ENCODE results near the gene SPC24. TPM values are rescaled to one million over a fixed set of nuclear protein-coding genes. Genes with fewer than 3 reads are reported as not detected.
"Not testable (repeated sequence)": the region's sequence is repeated elsewhere in the genome, so short reads cannot be mapped to it uniquely, and the experiment has no call there.

Gene SPC24
- polyA plus RNA-seq, 3 donors from 2014 or later, result 0.08 to 0.96 TPM; not detected in 1

GRCh38 chr19:11141937-11142527 is 13.6 kb downstream of the SPC24 start:
- H3K27ac Mint-ChIP-seq, result no peak overlapping the region
- H3K9me3 Mint-ChIP-seq, result no peaks in the 10 kb centered on the region
- DNase-seq, result no peak
- H3K36me3 Mint-ChIP-seq, result peaks cover 0 to 3% (median 0%) of the 10 kb centered on the region in 3 donors
- H3K27me3 Mint-ChIP-seq (ENCODE audit: low read depth in 3 of 3), result peaks cover 0 to 3% (median 0%) of the 10 kb centered on the region in 3 donors
- no peak overlapping the region for H3K4me3 Mint-ChIP-seq
- H3K4me1 Mint-ChIP-seq, result peaks cover 7 to 8% of the 10 kb centered on the region in 2 donors

GRCh38 chr19:11140896-11141295 is 14.7 kb downstream of the SPC24 start:
- Mint-ChIP-seq H3K27me3 (ENCODE audit: low read depth in 3 of 3) (peaks cover 0 to 3% (median 0%) of the 10 kb centered on the region in 3 donors), H3K4me1 (peaks cover 7 to 13% of the 10 kb centered on the region in 2 donors), H3K36me3 (no peaks in the 10 kb centered on the region), H3K4me3 (no peak overlapping the region), H3K27ac (no peak overlapping the region), H3K9me3 (no peaks in the 10 kb centered on the region)
- no peak for DNase-seq

GRCh38 chr19:11140023-11140538 is 15.5 kb downstream of the SPC24 start:
- not testable (repeated sequence) for H3K36me3 Mint-ChIP-seq; H3K27me3 Mint-ChIP-seq (ENCODE audit: low read depth in 3 of 3); H3K27ac Mint-ChIP-seq; DNase-seq; H3K9me3 Mint-ChIP-seq; H3K4me3 Mint-ChIP-seq
- H3K4me1 Mint-ChIP-seq, result peaks cover 7 to 13% of the 10 kb centered on the region in 2 donors

- Mint-ChIP-seq H3K9me3 (no peaks in the 10 kb centered on the region), H3K27me3 (ENCODE audit: low read depth in 3 of 3) (peaks cover 0 to 3% (median 0%) of the 10 kb centered on the region in 3 donors)
Observed at GRCh38 chr19:11138601-11139300, 16.8 kb downstream of the SPC24 start.

GRCh38 chr19:11137542-11138384 is 17.8 kb downstream of the SPC24 start:
- Mint-ChIP-seq H3K36me3 (no peaks in the 10 kb centered on the region), H3K4me1 (peaks cover 7 to 13% of the 10 kb centered on the region in 2 donors), H3K27ac (peak overlapping the region in 4 of 6 donors; percentile 43 to 83 (median 68)), H3K9me3 (no peaks in the 10 kb centered on the region), H3K4me3 (peak overlapping the region; percentile 52 to 87 (median 86)), H3K27me3 (ENCODE audit: low read depth in 3 of 3) (peaks cover 0 to 3% (median 0%) of the 10 kb centered on the region in 3 donors)
- peak; percentile 20 to 50 (median 28) for DNase-seq

More at GRCh38 chr19:11138601-11139300, 16.8 kb downstream of the SPC24 start:
- peaks cover 7 to 13% of the 10 kb centered on the region in 2 donors for H3K4me1 Mint-ChIP-seq
- DNase-seq, result no peak
- no peaks in the 10 kb centered on the region for H3K36me3 Mint-ChIP-seq
- no peak overlapping the region for H3K27ac Mint-ChIP-seq
- H3K4me3 Mint-ChIP-seq, result no peak overlapping the region

GRCh38 chr19:11136400-11137101 is 19.0 kb downstream of the SPC24 start:
- H3K4me1 Mint-ChIP-seq, result peaks cover 8 to 14% of the 10 kb centered on the region in 2 donors
- H3K4me3 Mint-ChIP-seq, result peak overlapping the region in 3 of 5 donors; percentile 41 to 48 (median 42)
- peaks cover 0 to 6% (median under 1%) of the 10 kb centered on the region in 3 donors for H3K36me3 Mint-ChIP-seq
- H3K27ac Mint-ChIP-seq, result peak overlapping the region in 1 of 6 donors; percentile 61
- DNase-seq, result no peak
- no peaks in the 10 kb centered on the region for H3K9me3 Mint-ChIP-seq
- H3K27me3 Mint-ChIP-seq (ENCODE audit: low read depth in 3 of 3), result peaks cover 0 to 3% (median 2%) of the 10 kb centered on the region in 3 donors

- peaks cover 10% of the 10 kb centered on the region in 2 donors for H3K4me1 Mint-ChIP-seq
- no peak for DNase-seq
- H3K36me3 Mint-ChIP-seq, result peaks cover 5 to 21% (median 12%) of the 10 kb centered on the region in 3 donors
- H3K27ac Mint-ChIP-seq, result peak overlapping the region in 2 of 6 donors; percentile 33 to 62
- no peak overlapping the region for H3K4me3 Mint-ChIP-seq
- no peaks in the 10 kb centered on the region for H3K9me3 Mint-ChIP-seq
- H3K27me3 Mint-ChIP-seq (ENCODE audit: low read depth in 3 of 3), result peaks cover 0 to 2% (median 1%) of the 10 kb centered on the region in 3 donors
Observed at GRCh38 chr19:11131471-11131870, 24.1 kb downstream of the SPC24 start.

GRCh38 chr19:11130824-11131455 is 24.6 kb downstream of the SPC24 start:
- no peaks in the 10 kb centered on the region for H3K9me3 Mint-ChIP-seq
- H3K27me3 Mint-ChIP-seq (ENCODE audit: low read depth in 3 of 3), result peaks cover 0 to 2% (median 1%) of the 10 kb centered on the region in 3 donors
- H3K27ac Mint-ChIP-seq, result peak overlapping the region in 3 of 6 donors; percentile 57 to 70 (median 69)
- peak; percentile 57 to 64 (median 61) for DNase-seq
- H3K4me3 Mint-ChIP-seq, result no peak overlapping the region
- peaks cover 10 to 25% (median 12%) of the 10 kb centered on the region in 3 donors for H3K36me3 Mint-ChIP-seq
- H3K4me1 Mint-ChIP-seq, result peaks cover 10 to 15% of the 10 kb centered on the region in 2 donors

- Mint-ChIP-seq H3K27ac (no peak overlapping the region), H3K4me3 (no peak overlapping the region), H3K36me3 (peaks cover 10 to 28% (median 15%) of the 10 kb centered on the region in 3 donors), H3K4me1 (peaks cover 10 to 17% of the 10 kb centered on the region in 2 donors), H3K9me3 (no peaks in the 10 kb centered on the region), H3K27me3 (ENCODE audit: low read depth in 3 of 3) (peaks cover 0 to 2% (median 1%) of the 10 kb centered on the region in 3 donors)
- DNase-seq, result no peak
Observed at GRCh38 chr19:11127905-11128304, 27.7 kb downstream of the SPC24 start.

GRCh38 chr19:11125994-11126685 is 29.4 kb downstream of the SPC24 start:
- Mint-ChIP-seq H3K27me3 (ENCODE audit: low read depth in 3 of 3) (peaks cover 0 to 1% (median 0%) of the 10 kb centered on the region in 3 donors), H3K4me3 (no peak overlapping the region), H3K36me3 (peaks cover 10 to 18% (median 11%) of the 10 kb centered on the region in 3 donors), H3K27ac (peak overlapping the region in 2 of 6 donors; percentile 9 to 74), H3K4me1 (peaks cover 7 to 11% of the 10 kb centered on the region in 2 donors), H3K9me3 (no peaks in the 10 kb centered on the region)
- peak; percentile 52 to 56 (median 56) for DNase-seq

GRCh38 chr19:11124157-11124556 is 31.4 kb downstream of the SPC24 start:
- H3K4me3 Mint-ChIP-seq; DNase-seq; H3K4me1 Mint-ChIP-seq; H3K9me3 Mint-ChIP-seq; H3K27me3 Mint-ChIP-seq (ENCODE audit: low read depth in 3 of 3); H3K27ac Mint-ChIP-seq: not testable (repeated sequence)
- H3K36me3 Mint-ChIP-seq, result peaks cover 13 to 28% (median 21%) of the 10 kb centered on the region in 3 donors

GRCh38 chr19:11123114-11123513 is 32.5 kb downstream of the SPC24 start:
- DNase-seq, result no peak
- H3K27ac Mint-ChIP-seq, result no peak overlapping the region

More at GRCh38 chr19:11123114-11123513, 32.5 kb downstream of the SPC24 start:
- peaks cover 2 to 6% of the 10 kb centered on the region in 2 donors for H3K4me1 Mint-ChIP-seq
- H3K27me3 Mint-ChIP-seq (ENCODE audit: low read depth in 3 of 3), result no peaks in the 10 kb centered on the region
- peaks cover 16 to 32% (median 21%) of the 10 kb centered on the region in 3 donors for H3K36me3 Mint-ChIP-seq
- H3K9me3 Mint-ChIP-seq, result no peaks in the 10 kb centered on the region
- H3K4me3 Mint-ChIP-seq, result no peak overlapping the region

All from immature natural killer cell (primary cell).